Naive thymus-derived CD4-positive, alpha-beta T cell (primary cell): ENCODE results near the gene ADGRG3. TPM values are rescaled to one million over a fixed set of nuclear protein-coding genes. Genes with fewer than 3 reads are reported as not detected.
A peak's percentile ranks its signal among the peaks of the same experiment; 100 is the strongest.

Experiments
- ATAC-seq: fragments of 150-1000 bp; cut with Tn5 transposase; 2 replicates; pipeline ENCODE4 v1.10.0; 2021; ENCODE audit warnings: mild to moderate bottlenecking, moderate library complexity
- CTCF ChIA-PET: fragments of 350-600 bp; sonication (Branson Sonifier 250); formaldehyde crosslinking; loops from one replicate; lab custom pipeline; 2021; ENCODE audit warnings: antibody characterized with exemption; lab: Charles Lee
- POLR2A ChIA-PET: fragments of 350-600 bp; sonication (Branson Sonifier 250); formaldehyde crosslinking; loops from one replicate; lab custom pipeline; 2021; ENCODE audit warnings: antibody characterized with exemption, inconsistent platforms; lab: Charles Lee
- DNase-seq, 9 donors: peaks; one replicate each; pipeline versions ENCODE4 v3.0.0 to v3.0.0-alpha.2; 2020 to 2022; ENCODE audit warnings: mixed read lengths in 1 of 9
- H3K27ac ChIP-seq: one replicate; pipeline ENCODE4 v1.7.0; 2013; ENCODE audit warnings: mild to moderate bottlenecking, low read depth, low read length, moderate library complexity
- H3K27me3 ChIP-seq, 2 donors: one replicate each; pipeline ENCODE4 v1.7.0; 2013; ENCODE audit warnings: low read length in 2 of 2, mild to moderate bottlenecking in 2 of 2, moderate library complexity in 2 of 2; ENCODE audit not compliant: control insufficient read depth in 2 of 2, insufficient read depth in 2 of 2
- H3K36me3 ChIP-seq, 3 experiments: 1 replicate in 2 of 3; 2 replicates in 1 of 3; pipeline ENCODE4 v1.7.0; 2013; ENCODE audit warnings: low read length in 3 of 3, mild to moderate bottlenecking in 3 of 3, moderate library complexity in 1 of 3; ENCODE audit not compliant: insufficient read depth in 3 of 3, control insufficient read depth in 2 of 3
- H3K4me1 ChIP-seq, 2 donors: one replicate each; pipeline ENCODE4 v1.7.0; 2013; ENCODE audit warnings: low read length in 2 of 2, mild to moderate bottlenecking in 2 of 2, moderate library complexity in 1 of 2; ENCODE audit not compliant: control insufficient read depth in 2 of 2, insufficient read depth in 2 of 2
- H3K4me3 ChIP-seq: 2 replicates; pipeline ENCODE4 v1.7.0; 2013; ENCODE audit warnings: mild to moderate bottlenecking, low read length
- H3K9me3 ChIP-seq, 3 experiments: 1 replicate in 2 of 3; 2 replicates in 1 of 3; pipeline ENCODE4 v1.7.0; 2013; ENCODE audit warnings: low read length in 3 of 3; ENCODE audit not compliant: control insufficient read depth in 2 of 3
- H3K27ac Mint-ChIP-seq, 9 donors: one replicate each; pipeline ENCODE4 v1.8.0; 2020 to 2022; ENCODE audit warnings: mixed read lengths in 9 of 9, mild to moderate bottlenecking in 8 of 9, moderate library complexity in 5 of 9, inconsistent platforms in 2 of 9
- H3K27me3 Mint-ChIP-seq, 5 donors: one replicate each; pipeline ENCODE4 v1.8.0; 2021 to 2022; ENCODE audit warnings: mixed read lengths in 5 of 5, mild to moderate bottlenecking in 1 of 5
- H3K36me3 Mint-ChIP-seq, 5 donors: one replicate each; pipeline ENCODE4 v1.8.0; 2020 to 2022; ENCODE audit warnings: mixed read lengths in 5 of 5, mild to moderate bottlenecking in 3 of 5, inconsistent platforms in 1 of 5
- H3K4me1 Mint-ChIP-seq, 7 donors: one replicate each; pipeline ENCODE4 v1.8.0; 2020 to 2022; ENCODE audit warnings: mixed read lengths in 7 of 7, mild to moderate bottlenecking in 3 of 7, inconsistent platforms in 1 of 7
- H3K4me3 Mint-ChIP-seq, 10 donors: one replicate each; pipeline ENCODE4 v1.8.0; 2020 to 2022; ENCODE audit warnings: mild to moderate bottlenecking in 10 of 10, mixed read lengths in 10 of 10, moderate library complexity in 6 of 10, inconsistent platforms in 2 of 10
- H3K9me3 Mint-ChIP-seq, 11 donors: one replicate each; pipeline ENCODE4 v1.8.0; 2020 to 2022; ENCODE audit warnings: mixed read lengths in 11 of 11, mild to moderate bottlenecking in 4 of 11, inconsistent platforms in 1 of 11, moderate library complexity in 1 of 11
- intact Hi-C, 2 donors: fragments of 100-400 bp; cut with micrococcal nuclease; formaldehyde crosslinking; loops; one replicate each; pipeline ENCODE4 v1.15.1; 2023
- polyA plus RNA-seq, 2 donors: library from polyadenylated mRNA; unstranded; fragments of 300-500 nt; fragmentation: Illumina TruSeq; gene quantifications; one replicate each; pipeline ENCODE4 v1.2.3, GENCODE V29; 2021
- total RNA-seq, 6 experiments: library from RNA in 5 of 6; stranded (reverse) in 5 of 6; gene quantifications; 1 replicate in 5 of 6; 2 replicates in 1 of 6; pipeline ENCODE4 v1.2.3 and lab custom pipeline; 2021 to 2026

The ADGRG3 gene
- total and polyA plus RNA-seq, 7 experiments from 2014 or later, result 4.9 to 14.1 TPM; not detected in 5

DNA sequence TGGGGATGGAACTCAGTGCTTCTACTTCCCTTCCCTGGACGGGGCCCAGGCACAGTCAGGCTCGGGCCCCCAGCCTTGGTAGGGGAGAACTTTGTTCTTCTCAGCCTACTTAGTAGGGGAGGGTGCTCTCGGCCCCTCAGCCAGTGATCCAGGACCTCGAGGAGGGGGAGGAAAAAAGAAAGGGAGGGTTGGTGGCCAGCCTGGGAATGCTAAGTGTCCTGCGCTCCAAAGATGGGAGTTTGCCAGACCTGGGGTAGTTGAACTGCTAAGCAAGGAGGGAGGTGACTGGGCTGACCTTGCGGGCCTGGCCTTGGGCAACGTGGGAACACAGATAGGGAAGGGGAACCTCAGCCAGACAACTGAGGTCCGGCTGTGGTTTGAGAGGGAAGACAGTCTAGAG lies 27.5 kb upstream of the ADGRG3 start:
- no peak for ATAC-seq
- no peaks in the 10 kb centered on the region for H3K4me1 ChIP-seq
- no peaks in the 10 kb centered on the region for H3K9me3 ChIP-seq
- no peaks in the 10 kb centered on the region for H3K36me3 ChIP-seq
- Mint-ChIP-seq H3K9me3 (no peaks in the 10 kb centered on the region), H3K36me3 (peaks cover 0 to 4% (median 0%) of the 10 kb centered on the region in 5 donors), H3K27me3 (peaks cover 0 to 27% (median 8%) of the 10 kb centered on the region in 5 donors), H3K27ac (no peak overlapping the region), H3K4me1 (peaks cover 0 to 4% (median 0%) of the 10 kb centered on the region in 7 donors), H3K4me3 (no peak overlapping the region)
- intact Hi-C loops, result no loop called here
- CTCF ChIA-PET, result interaction anchor here (2.1 kb wide), 1 partner anchor 8 kb away, joined by 6 read pairs; no protein-coding TSS in a partner anchor
- H3K27me3 ChIP-seq, result no peaks in the 10 kb centered on the region
- H3K27ac ChIP-seq, result no peak overlapping the region
- DNase-seq, result no peak
- POLR2A ChIA-PET, result no interaction called here
- no peak overlapping the region for H3K4me3 ChIP-seq

GRCh38 chr16:57642160-57643135 lies 25.7 kb upstream of the ADGRG3 start:
- ATAC-seq (no peak), DNase-seq (no peak)
- no peaks in the 10 kb centered on the region for H3K9me3 ChIP-seq
- H3K4me1 Mint-ChIP-seq, result peaks cover 0 to 6% (median 0%) of the 10 kb centered on the region in 7 donors
- H3K9me3 Mint-ChIP-seq, result no peaks in the 10 kb centered on the region
- no peak overlapping the region for H3K4me3 ChIP-seq
- H3K27me3 Mint-ChIP-seq, result peaks cover 0 to 17% (median 4%) of the 10 kb centered on the region in 5 donors
- peaks cover 0 to 4% of the 10 kb centered on the region in 2 donors for H3K4me1 ChIP-seq
- no peaks in the 10 kb centered on the region for H3K36me3 ChIP-seq
- no peak overlapping the region for H3K27ac ChIP-seq
- H3K4me3 Mint-ChIP-seq, result no peak overlapping the region
- peak overlapping the region in 2 of 9 donors; percentile 14 to 64 for H3K27ac Mint-ChIP-seq
- intact Hi-C loops, result no loop called here
- no peaks in the 10 kb centered on the region for H3K27me3 ChIP-seq
- CTCF ChIA-PET, result no interaction called here
- POLR2A ChIA-PET, result no interaction called here
- no peaks in the 10 kb centered on the region for H3K36me3 Mint-ChIP-seq

DNA sequence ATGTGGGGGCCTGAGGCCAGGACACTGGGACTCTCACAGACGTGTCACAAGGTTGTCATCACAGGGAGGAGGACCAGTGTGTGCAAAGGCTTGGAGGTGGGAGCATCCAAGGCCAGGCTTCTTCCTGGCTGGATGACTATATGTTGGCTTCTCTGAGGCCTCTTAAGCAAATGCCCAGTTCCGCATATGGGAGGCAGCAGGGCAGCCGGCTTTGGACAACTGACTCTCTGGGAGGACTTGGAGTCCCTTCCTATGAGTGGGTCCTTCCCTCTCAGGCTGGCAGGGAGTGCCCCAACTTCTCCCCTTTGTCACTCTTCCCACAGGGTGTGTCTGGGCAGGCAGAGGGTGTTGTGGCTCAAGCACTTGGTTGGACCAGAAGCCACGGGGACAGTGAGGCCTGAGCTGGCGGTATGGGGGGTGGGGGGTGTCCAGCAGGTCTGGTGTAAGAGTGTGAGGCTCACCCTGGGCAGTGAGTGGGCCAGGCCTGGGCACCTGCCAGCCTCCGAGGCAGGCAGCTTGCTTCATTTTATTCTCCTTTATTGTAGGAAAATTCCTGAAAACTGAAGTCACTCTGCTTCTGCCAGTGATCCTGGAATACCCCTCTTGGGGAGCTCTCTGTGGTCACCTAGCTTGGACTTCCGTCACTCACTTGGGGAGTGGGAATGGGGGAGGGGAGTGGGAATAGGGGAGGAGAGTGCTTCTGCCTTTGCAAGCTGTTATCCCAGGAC lies 24.8 kb upstream of the ADGRG3 start:
- H3K27me3 ChIP-seq, result no peaks in the 10 kb centered on the region
- peaks cover 0 to 13% of the 10 kb centered on the region in 2 donors for H3K4me1 ChIP-seq
- CTCF ChIA-PET, result no interaction called here
- no peak overlapping the region for H3K4me3 Mint-ChIP-seq
- H3K27me3 Mint-ChIP-seq, result peaks cover 0 to 15% (median 3%) of the 10 kb centered on the region in 5 donors
- ATAC-seq (no peak), DNase-seq (no peak)
- H3K36me3 ChIP-seq, result no peaks in the 10 kb centered on the region
- H3K4me3 ChIP-seq, result no peak overlapping the region
- H3K36me3 Mint-ChIP-seq, result no peaks in the 10 kb centered on the region
- POLR2A ChIA-PET, result no interaction called here
- H3K27ac Mint-ChIP-seq, result peak overlapping the region in 1 of 9 donors; percentile 22
- H3K4me1 Mint-ChIP-seq, result peaks cover 0 to 14% (median 5%) of the 10 kb centered on the region in 7 donors
- H3K27ac ChIP-seq, result no peak overlapping the region
- no peaks in the 10 kb centered on the region for H3K9me3 Mint-ChIP-seq
- no peaks in the 10 kb centered on the region for H3K9me3 ChIP-seq
- intact Hi-C loops, result no loop called here

DNA sequence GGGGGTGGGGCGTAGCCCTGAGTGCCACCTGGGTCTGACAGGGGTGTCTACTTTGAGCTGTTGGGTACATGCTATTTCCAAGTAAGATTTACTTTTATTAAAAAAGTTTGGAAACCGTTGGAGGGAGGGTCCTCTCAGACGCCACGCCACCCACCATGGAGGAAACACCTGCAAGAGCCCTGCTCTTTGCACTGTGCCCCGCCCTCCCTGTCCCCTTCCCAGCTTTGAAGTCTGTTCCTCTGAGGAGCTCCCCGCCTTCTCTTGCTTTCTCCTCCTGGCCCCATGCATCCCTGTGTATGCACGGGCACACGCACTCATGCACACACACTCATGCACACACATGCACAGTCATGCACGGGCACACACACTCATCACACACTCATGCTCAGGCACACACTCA lies 24.2 kb upstream of the ADGRG3 start:
- ATAC-seq (no peak), DNase-seq (no peak)
- Histone ChIP-seq H3K27me3 (no peaks in the 10 kb centered on the region), H3K36me3 (no peaks in the 10 kb centered on the region), H3K4me1 (peaks cover 0 to 19% of the 10 kb centered on the region in 2 donors), H3K9me3 (no peaks in the 10 kb centered on the region), H3K4me3 (no peak overlapping the region), H3K27ac (no peak overlapping the region)
- H3K27ac Mint-ChIP-seq, result no peak overlapping the region
- no peaks in the 10 kb centered on the region for H3K36me3 Mint-ChIP-seq
- H3K4me3 Mint-ChIP-seq, result no peak overlapping the region
- intact Hi-C loops, result no loop called here
- no peaks in the 10 kb centered on the region for H3K9me3 Mint-ChIP-seq
- H3K4me1 Mint-ChIP-seq, result peaks cover 0 to 20% (median 6%) of the 10 kb centered on the region in 7 donors
- ChIA-PET CTCF (no interaction called here), POLR2A (no interaction called here)
- peaks cover 0 to 12% (median 0%) of the 10 kb centered on the region in 5 donors for H3K27me3 Mint-ChIP-seq

DNA sequence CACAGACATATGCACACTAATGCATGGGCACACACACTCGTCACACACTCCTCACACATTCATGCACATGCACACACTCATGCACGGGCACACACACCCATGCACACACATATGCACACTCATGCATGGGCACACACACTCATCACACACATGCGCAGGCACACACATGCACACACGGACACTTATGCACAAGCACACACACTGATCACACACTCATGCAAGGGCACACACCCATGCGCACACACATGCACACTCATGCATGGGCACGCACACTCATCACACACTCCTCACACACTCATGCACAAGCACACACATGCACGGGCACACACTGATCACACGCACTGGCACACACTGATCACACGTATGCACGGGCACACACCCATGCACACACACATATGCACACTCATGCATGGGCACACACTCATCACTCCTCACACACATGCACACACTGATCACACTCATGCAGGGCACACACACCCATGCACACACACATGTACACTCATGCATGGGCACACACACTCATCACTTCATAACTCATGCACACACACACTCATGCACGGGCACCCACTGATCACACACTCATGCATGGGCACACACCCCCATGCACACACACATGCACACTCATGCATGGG lies 23.6 kb upstream of the ADGRG3 start:
- Histone ChIP-seq H3K4me3 (no peak overlapping the region), H3K36me3 (no peaks in the 10 kb centered on the region), H3K9me3 (no peaks in the 10 kb centered on the region), H3K27ac (no peak overlapping the region), H3K27me3 (no peaks in the 10 kb centered on the region), H3K4me1 (peaks cover 0 to 20% of the 10 kb centered on the region in 2 donors)
- ATAC-seq, result no peak
- POLR2A ChIA-PET, result no interaction called here
- DNase-seq, result no peak
- intact Hi-C loops, result no loop called here
- Mint-ChIP-seq H3K27me3 (peaks cover 0 to 10% (median 0%) of the 10 kb centered on the region in 5 donors), H3K27ac (no peak overlapping the region), H3K36me3 (no peaks in the 10 kb centered on the region), H3K4me3 (no peak overlapping the region), H3K9me3 (no peaks in the 10 kb centered on the region), H3K4me1 (peaks cover 0 to 24% (median 6%) of the 10 kb centered on the region in 7 donors)
- CTCF ChIA-PET, result interaction anchor here (2.1 kb wide), 1 partner anchor 69 kb away, joined by 8 read pairs; no protein-coding TSS in a partner anchor

GRCh38 chr16:57645169-57645568 lies 22.9 kb upstream of the ADGRG3 start:
- ChIA-PET CTCF (interaction anchor here (1.1 to 2.1 kb wide), 2 partner anchors 63 to 69 kb away, joined by 4 to 8 read pairs; no protein-coding TSS in a partner anchor), POLR2A (interaction anchor here (0.6 kb wide), 1 partner anchor 65 kb away, joined by 4 read pairs; no protein-coding TSS in a partner anchor)
- Histone ChIP-seq H3K4me1 (peaks cover 0 to 20% of the 10 kb centered on the region in 2 donors), H3K27me3 (no peaks in the 10 kb centered on the region), H3K4me3 (no peak overlapping the region), H3K36me3 (no peaks in the 10 kb centered on the region), H3K9me3 (no peaks in the 10 kb centered on the region), H3K27ac (no peak overlapping the region)
- ATAC-seq (no peak), DNase-seq (no peak)
- H3K36me3 Mint-ChIP-seq, result no peaks in the 10 kb centered on the region
- peaks cover 0 to 24% (median 6%) of the 10 kb centered on the region in 7 donors for H3K4me1 Mint-ChIP-seq
- H3K27ac Mint-ChIP-seq, result no peak overlapping the region
- intact Hi-C loops, result no loop called here
- peaks cover 0 to 4% (median 0%) of the 10 kb centered on the region in 5 donors for H3K27me3 Mint-ChIP-seq
- H3K4me3 Mint-ChIP-seq, result no peak overlapping the region
- no peaks in the 10 kb centered on the region for H3K9me3 Mint-ChIP-seq
